ENCODE measurements around the gene SUPV3L1. TPM values are rescaled to one million over a fixed set of nuclear protein-coding genes. Genes with fewer than 3 reads are reported as not detected.

Gene SUPV3L1
- total and polyA plus RNA-seq, 9 of the 15 experiments (the other 6 are each of a cell fraction or from before 2014, with no cell fraction given): 45.2 to 156 (median 92.6) TPM

Other genes starting within 250 kb of the SUPV3L1 start
- 278 and 289 TPM in 2 replicates for gene DDX21, start 224.1 kb upstream of the SUPV3L1 start, total RNA-seq (2014; rRNA removed)
- 320 and 383 TPM in 2 replicates for gene DDX21, start 224.1 kb upstream of the SUPV3L1 start, total RNA-seq (2014; rRNA removed; fragmentation: Illumina TruSeq; extraction: Trizol)
- 278 and 305 TPM in 2 replicates for gene DDX21, start 224.1 kb upstream of the SUPV3L1 start, total RNA-seq (2015; rRNA removed; fragmentation: Illumina TruSeq; extraction: Trizol)
- 250 and 281 TPM in 2 replicates for gene DDX21, start 224.1 kb upstream of the SUPV3L1 start, total RNA-seq (2021)
- gene DDX21, start 224.1 kb upstream of the SUPV3L1 start, polyA plus RNA-seq (2011; rRNA removed): 160 and 257 TPM in 2 replicates
- 317 and 365 TPM in 2 replicates for gene DDX21, start 224.1 kb upstream of the SUPV3L1 start, polyA plus RNA-seq (2014; fragmentation: Illumina TruSeq; extraction: Trizol)
- gene DDX21, start 224.1 kb upstream of the SUPV3L1 start, polyA plus RNA-seq (2014; fragmentation: Nextera tagmentation; extraction: Ambion mirVana): 100 to 1,000 TPM; 143 to 156 TPM
- gene DDX21, start 224.1 kb upstream of the SUPV3L1 start, polyA plus RNA-seq (2014; rRNA removed): 237 and 254 TPM in 2 replicates
- gene KIFBP, start 191.4 kb upstream of the SUPV3L1 start, total RNA-seq (2014; rRNA removed): 13.8 and 17.3 TPM in 2 replicates
- gene KIFBP, start 191.4 kb upstream of the SUPV3L1 start, total RNA-seq (2014; rRNA removed; fragmentation: Illumina TruSeq; extraction: Trizol): 18.8 and 20.1 TPM in 2 replicates
- 18.7 and 19.7 TPM in 2 replicates for gene KIFBP, start 191.4 kb upstream of the SUPV3L1 start, total RNA-seq (2015; rRNA removed; fragmentation: Illumina TruSeq; extraction: Trizol)
- 13.8 and 14.8 TPM in 2 replicates for gene KIFBP, start 191.4 kb upstream of the SUPV3L1 start, total RNA-seq (2021)
- 17.0 and 22.1 TPM in 2 replicates for gene KIFBP, start 191.4 kb upstream of the SUPV3L1 start, polyA plus RNA-seq (2011; rRNA removed)
- 19.9 and 23.2 TPM in 2 replicates for gene KIFBP, start 191.4 kb upstream of the SUPV3L1 start, polyA plus RNA-seq (2014; fragmentation: Illumina TruSeq; extraction: Trizol)
- 1 to 10 TPM; 5.6 to 8.8 TPM for gene KIFBP, start 191.4 kb upstream of the SUPV3L1 start, polyA plus RNA-seq (2014; fragmentation: Nextera tagmentation; extraction: Ambion mirVana)
- gene KIFBP, start 191.4 kb upstream of the SUPV3L1 start, polyA plus RNA-seq (2014; rRNA removed): 13.9 TPM in 2 replicates
- 147 and 180 TPM in 2 replicates for gene SRGN, start 92.1 kb upstream of the SUPV3L1 start, total RNA-seq (2014; rRNA removed)
- 256 and 289 TPM in 2 replicates for gene SRGN, start 92.1 kb upstream of the SUPV3L1 start, total RNA-seq (2014; rRNA removed; fragmentation: Illumina TruSeq; extraction: Trizol)
- 149 and 165 TPM in 2 replicates for gene SRGN, start 92.1 kb upstream of the SUPV3L1 start, total RNA-seq (2015; rRNA removed; fragmentation: Illumina TruSeq; extraction: Trizol)
- 173 and 193 TPM in 2 replicates for gene SRGN, start 92.1 kb upstream of the SUPV3L1 start, total RNA-seq (2021)
- 124 and 136 TPM in 2 replicates for gene SRGN, start 92.1 kb upstream of the SUPV3L1 start, polyA plus RNA-seq (2011; rRNA removed)
- 259 and 284 TPM in 2 replicates for gene SRGN, start 92.1 kb upstream of the SUPV3L1 start, polyA plus RNA-seq (2014; fragmentation: Illumina TruSeq; extraction: Trizol)
- 100 to 1,000 TPM; 275 to 304 TPM for gene SRGN, start 92.1 kb upstream of the SUPV3L1 start, polyA plus RNA-seq (2014; fragmentation: Nextera tagmentation; extraction: Ambion mirVana)
- gene SRGN, start 92.1 kb upstream of the SUPV3L1 start, polyA plus RNA-seq (2014; rRNA removed): 169 and 189 TPM in 2 replicates
- 41.7 and 47.1 TPM in 2 replicates for gene VPS26A, start 56.1 kb upstream of the SUPV3L1 start, total RNA-seq (2014; rRNA removed)
- 61.6 and 78.9 TPM in 2 replicates for gene VPS26A, start 56.1 kb upstream of the SUPV3L1 start, total RNA-seq (2014; rRNA removed; fragmentation: Illumina TruSeq; extraction: Trizol)
- gene VPS26A, start 56.1 kb upstream of the SUPV3L1 start, total RNA-seq (2015; rRNA removed; fragmentation: Illumina TruSeq; extraction: Trizol): 52.7 and 58.7 TPM in 2 replicates
- gene VPS26A, start 56.1 kb upstream of the SUPV3L1 start, total RNA-seq (2021): 80.9 and 83.1 TPM in 2 replicates
- 36.9 and 64.0 TPM in 2 replicates for gene VPS26A, start 56.1 kb upstream of the SUPV3L1 start, polyA plus RNA-seq (2011; rRNA removed)
- gene VPS26A, start 56.1 kb upstream of the SUPV3L1 start, polyA plus RNA-seq (2014; fragmentation: Illumina TruSeq; extraction: Trizol): 81.9 and 85.9 TPM in 2 replicates
- gene VPS26A, start 56.1 kb upstream of the SUPV3L1 start, polyA plus RNA-seq (2014; fragmentation: Nextera tagmentation; extraction: Ambion mirVana): 100 to 1,000 TPM; 117 to 137 TPM
- gene VPS26A, start 56.1 kb upstream of the SUPV3L1 start, polyA plus RNA-seq (2014; rRNA removed): 63.2 and 69.3 TPM in 2 replicates
- gene HKDC1, start 40.1 kb downstream of the SUPV3L1 start, total RNA-seq (2014; rRNA removed): 0.12 TPM in 1 of 2 replicates, not detected in the other
- 0.19 and 0.22 TPM in 2 replicates for gene HKDC1, start 40.1 kb downstream of the SUPV3L1 start, total RNA-seq (2014; rRNA removed; fragmentation: Illumina TruSeq; extraction: Trizol)
- 0.08 TPM in 1 of 2 replicates, not detected in the other for gene HKDC1, start 40.1 kb downstream of the SUPV3L1 start, total RNA-seq (2015; rRNA removed; fragmentation: Illumina TruSeq; extraction: Trizol)
- gene HKDC1, start 40.1 kb downstream of the SUPV3L1 start, total RNA-seq (2021): 0.04 TPM in 1 of 2 replicates, not detected in the other
- gene HKDC1, start 40.1 kb downstream of the SUPV3L1 start, polyA plus RNA-seq (2011; rRNA removed): 0.07 TPM in 1 of 2 replicates, not detected in the other
- 0.28 TPM in 1 of 2 replicates, not detected in the other for gene HKDC1, start 40.1 kb downstream of the SUPV3L1 start, polyA plus RNA-seq (2014; fragmentation: Illumina TruSeq; extraction: Trizol)
- gene HKDC1, start 40.1 kb downstream of the SUPV3L1 start, polyA plus RNA-seq (2014; fragmentation: Nextera tagmentation; extraction: Ambion mirVana): not detected
- gene HKDC1, start 40.1 kb downstream of the SUPV3L1 start, polyA plus RNA-seq (2014; rRNA removed): 0.15 and 0.53 TPM in 2 replicates
- gene HK1, start 98.3 kb downstream of the SUPV3L1 start, total RNA-seq (2014; rRNA removed): 309 and 365 TPM in 2 replicates
- gene HK1, start 98.3 kb downstream of the SUPV3L1 start, total RNA-seq (2014; rRNA removed; fragmentation: Illumina TruSeq; extraction: Trizol): 193 and 203 TPM in 2 replicates
- gene HK1, start 98.3 kb downstream of the SUPV3L1 start, total RNA-seq (2015; rRNA removed; fragmentation: Illumina TruSeq; extraction: Trizol): 186 and 188 TPM in 2 replicates
- gene HK1, start 98.3 kb downstream of the SUPV3L1 start, total RNA-seq (2021): 369 and 422 TPM in 2 replicates
- gene HK1, start 98.3 kb downstream of the SUPV3L1 start, polyA plus RNA-seq (2011; rRNA removed): 133 and 176 TPM in 2 replicates
- 423 and 444 TPM in 2 replicates for gene HK1, start 98.3 kb downstream of the SUPV3L1 start, polyA plus RNA-seq (2014; fragmentation: Illumina TruSeq; extraction: Trizol)
- gene HK1, start 98.3 kb downstream of the SUPV3L1 start, polyA plus RNA-seq (2014; fragmentation: Nextera tagmentation; extraction: Ambion mirVana): 10 to 100 TPM; 29.2 to 34.6 TPM
- gene HK1, start 98.3 kb downstream of the SUPV3L1 start, polyA plus RNA-seq (2014; rRNA removed): 239 and 256 TPM in 2 replicates
- not detected in 2 replicates for gene TACR2, start 236.7 kb downstream of the SUPV3L1 start, total RNA-seq (2014; rRNA removed)
- not detected in 2 replicates for gene TACR2, start 236.7 kb downstream of the SUPV3L1 start, total RNA-seq (2014; rRNA removed; fragmentation: Illumina TruSeq; extraction: Trizol)
- not detected in 2 replicates for gene TACR2, start 236.7 kb downstream of the SUPV3L1 start, total RNA-seq (2015; rRNA removed; fragmentation: Illumina TruSeq; extraction: Trizol)
- gene TACR2, start 236.7 kb downstream of the SUPV3L1 start, total RNA-seq (2021): not detected in 2 replicates
- gene TACR2, start 236.7 kb downstream of the SUPV3L1 start, polyA plus RNA-seq (2011; rRNA removed): not detected in 2 replicates
- not detected in 2 replicates for gene TACR2, start 236.7 kb downstream of the SUPV3L1 start, polyA plus RNA-seq (2014; fragmentation: Illumina TruSeq; extraction: Trizol)
- gene TACR2, start 236.7 kb downstream of the SUPV3L1 start, polyA plus RNA-seq (2014; fragmentation: Nextera tagmentation; extraction: Ambion mirVana): not detected
- gene TACR2, start 236.7 kb downstream of the SUPV3L1 start, polyA plus RNA-seq (2014; rRNA removed): not detected in 2 replicates

All from K562 (cell line).